Osteoblast (primary cell): ENCODE data around the gene MX2. TPM values are rescaled to one million over a fixed set of nuclear protein-coding genes. Genes with fewer than 3 reads are reported as not detected.

ENCODE experiments used
- DNase-seq: peaks from one replicate; pipeline ENCODE4 v3.0.0; 2011; ENCODE audit warnings: low spot score, mixed read lengths; ENCODE audit not compliant: insufficient read length; ENCODE audit errors: missing footprints
- H2AFZ ChIP-seq: 2 replicates; pipeline ENCODE4 v1.6.0; 2011; ENCODE audit warnings: mild to moderate bottlenecking, low read length
- H3K27ac ChIP-seq: 2 replicates; pipeline ENCODE4 v1.5.1; 2011; ENCODE audit warnings: mild to moderate bottlenecking, low read depth, low read length, moderate library complexity
- H3K27me3 ChIP-seq: 2 replicates; pipeline ENCODE4 v1.6.0; 2012; ENCODE audit warnings: mild to moderate bottlenecking, control low read depth, inconsistent platforms, low read length, moderate library complexity; ENCODE audit not compliant: insufficient read depth
- H3K36me3 ChIP-seq: 2 replicates; pipeline ENCODE4 v1.5.1; 2011; ENCODE audit warnings: mild to moderate bottlenecking, low read length, control low read depth, moderate library complexity; ENCODE audit not compliant: insufficient read depth
- H3K4me1 ChIP-seq: 2 replicates; pipeline ENCODE4 v1.5.1; 2011; ENCODE audit warnings: mild to moderate bottlenecking, low read length, control low read depth, moderate library complexity; ENCODE audit not compliant: insufficient read depth
- H3K4me2 ChIP-seq: 2 replicates; pipeline ENCODE4 v1.6.0; 2011; ENCODE audit warnings: mild to moderate bottlenecking, low read length; ENCODE audit not compliant: insufficient read depth
- H3K4me3 ChIP-seq: fragments of 200-600 bp; sonication (generic); 3 replicates; pipeline ENCODE4 v1.5.1; 2012; ENCODE audit warnings: mild to moderate bottlenecking, low read length, inconsistent platforms; ENCODE audit not compliant: insufficient read depth
- H3K79me2 ChIP-seq: 2 replicates; pipeline ENCODE4 v1.6.0; 2012; ENCODE audit warnings: mild to moderate bottlenecking, low read length, control low read depth, inconsistent platforms; ENCODE audit not compliant: insufficient read depth
- H3K9me3 ChIP-seq: 2 replicates; pipeline ENCODE4 v1.5.1; 2011; ENCODE audit warnings: low read depth, low read length, control low read depth
- H4K20me1 ChIP-seq: 2 replicates; pipeline ENCODE4 v1.6.0; 2012; ENCODE audit warnings: mild to moderate bottlenecking, low read length, control low read depth; ENCODE audit not compliant: insufficient read depth
- total RNA-seq: library from RNA; depleted of rRNA; stranded (reverse); fragments of >200 nt; gene quantifications from 2 replicates; pipeline ENCODE4 v1.2.3, GENCODE V29; 2012
- TF ChIP-seq, protein P1 (sequence below): IDR thresholded peaks from 2 replicates; pipeline ENCODE4 v1.5.1; 2011; ENCODE audit warnings: mild to moderate bottlenecking, low read depth, low read length, moderate library complexity; ENCODE audit errors: extremely low read depth

The MX2 gene
- total RNA-seq, 1 donor: 14.5 TPM

DNA sequence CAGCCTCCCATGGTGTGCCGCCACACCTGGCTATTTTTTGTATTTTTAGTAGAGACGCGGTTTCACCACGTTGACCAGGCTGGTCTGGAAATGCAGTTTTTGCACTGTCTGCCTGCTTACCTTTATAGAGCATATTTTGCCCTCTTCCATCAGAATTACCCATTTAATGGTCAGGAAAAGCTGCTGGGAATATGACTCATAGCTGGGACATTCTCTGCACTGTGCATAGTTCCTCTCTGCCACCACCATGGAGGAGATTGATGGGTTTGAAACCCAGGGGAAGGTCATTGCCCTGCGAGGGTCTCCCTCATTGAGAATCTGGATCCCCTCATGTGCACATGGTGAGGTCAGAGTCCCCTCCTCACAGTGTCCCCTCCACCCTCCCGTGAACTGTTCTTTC lies 96.3 kb downstream of the MX2 start:
- Histone ChIP-seq H3K36me3 (no peaks in the 10 kb centered on the region), H3K27me3 (no peaks in the 10 kb centered on the region), H3K4me1 (no peaks in the 10 kb centered on the region), H3K79me2 (no peaks in the 10 kb centered on the region), H3K9me3 (no peaks in the 10 kb centered on the region), H3K4me2 (no peak overlapping the region), H3K27ac (no peak overlapping the region), H4K20me1 (no peaks in the 10 kb centered on the region), H3K4me3 (no peak overlapping the region), H2AFZ (no peak overlapping the region)
- no peak for DNase-seq
- TF ChIP-seq, protein P1, sequence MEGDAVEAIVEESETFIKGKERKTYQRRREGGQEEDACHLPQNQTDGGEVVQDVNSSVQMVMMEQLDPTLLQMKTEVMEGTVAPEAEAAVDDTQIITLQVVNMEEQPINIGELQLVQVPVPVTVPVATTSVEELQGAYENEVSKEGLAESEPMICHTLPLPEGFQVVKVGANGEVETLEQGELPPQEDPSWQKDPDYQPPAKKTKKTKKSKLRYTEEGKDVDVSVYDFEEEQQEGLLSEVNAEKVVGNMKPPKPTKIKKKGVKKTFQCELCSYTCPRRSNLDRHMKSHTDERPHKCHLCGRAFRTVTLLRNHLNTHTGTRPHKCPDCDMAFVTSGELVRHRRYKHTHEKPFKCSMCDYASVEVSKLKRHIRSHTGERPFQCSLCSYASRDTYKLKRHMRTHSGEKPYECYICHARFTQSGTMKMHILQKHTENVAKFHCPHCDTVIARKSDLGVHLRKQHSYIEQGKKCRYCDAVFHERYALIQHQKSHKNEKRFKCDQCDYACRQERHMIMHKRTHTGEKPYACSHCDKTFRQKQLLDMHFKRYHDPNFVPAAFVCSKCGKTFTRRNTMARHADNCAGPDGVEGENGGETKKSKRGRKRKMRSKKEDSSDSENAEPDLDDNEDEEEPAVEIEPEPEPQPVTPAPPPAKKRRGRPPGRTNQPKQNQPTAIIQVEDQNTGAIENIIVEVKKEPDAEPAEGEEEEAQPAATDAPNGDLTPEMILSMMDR: no peak

DNA sequence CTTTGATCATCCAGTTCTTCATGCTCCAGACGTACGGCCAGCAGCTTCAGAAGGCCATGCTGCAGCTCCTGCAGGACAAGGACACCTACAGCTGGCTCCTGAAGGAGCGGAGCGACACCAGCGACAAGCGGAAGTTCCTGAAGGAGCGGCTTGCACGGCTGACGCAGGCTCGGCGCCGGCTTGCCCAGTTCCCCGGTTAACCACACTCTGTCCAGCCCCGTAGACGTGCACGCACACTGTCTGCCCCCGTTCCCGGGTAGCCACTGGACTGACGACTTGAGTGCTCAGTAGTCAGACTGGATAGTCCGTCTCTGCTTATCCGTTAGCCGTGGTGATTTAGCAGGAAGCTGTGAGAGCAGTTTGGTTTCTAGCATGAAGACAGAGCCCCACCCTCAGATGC lies 96.7 kb downstream of the MX2 start:
- no peaks in the 10 kb centered on the region for H3K36me3 ChIP-seq
- H3K4me2 ChIP-seq: no peak overlapping the region
- H3K79me2 ChIP-seq: no peaks in the 10 kb centered on the region
- H3K9me3 ChIP-seq: no peaks in the 10 kb centered on the region
- no peaks in the 10 kb centered on the region for H4K20me1 ChIP-seq
- no peak for DNase-seq
- H3K27me3 ChIP-seq: no peaks in the 10 kb centered on the region
- H3K27ac ChIP-seq: no peak overlapping the region
- H3K4me3 ChIP-seq: no peak overlapping the region
- H2AFZ ChIP-seq: no peak overlapping the region
- TF ChIP-seq, protein P1: no peak
- no peaks in the 10 kb centered on the region for H3K4me1 ChIP-seq

Other genes with a start within 250 kb of the MX2 start
- gene BACE2, start 193.9 kb upstream of the MX2 start, total RNA-seq: 85.2 and 85.8 TPM in 2 replicates
- not detected in 2 replicates for gene FAM3B, start 45.2 kb upstream of the MX2 start, total RNA-seq
- gene MX1, start 64.2 kb downstream of the MX2 start, total RNA-seq: 28.3 and 33.3 TPM in 2 replicates
- under 0.01 TPM in 1 of 2 replicates, not detected in the other for gene TMPRSS2, start 146.1 kb downstream of the MX2 start, total RNA-seq